WTC11 (cell line): ENCODE results near the gene MAN1B1. TPM values are rescaled to one million over a fixed set of nuclear protein-coding genes. Genes with fewer than 3 reads are reported as not detected.

Source experiments
- ATAC-seq: fragments of 200-7000 bp; cut with Tn5 transposase; 2 replicates; pipeline ENCODE4 v1.10.0; 2021; ENCODE audit warnings: mild to moderate bottlenecking, moderate library complexity
- CTCF ChIA-PET: fragments of 300-600 bp; sonication (Branson Sonifier 250); formaldehyde crosslinking; loops from one replicate; lab custom pipeline; 2021; ENCODE audit warnings: antibody characterized with exemption; lab: Charles Lee
- POLR2A ChIA-PET: fragments of 350-600 bp; sonication (Branson Sonifier 250); formaldehyde crosslinking; loops from one replicate; lab custom pipeline; 2021; ENCODE audit warnings: antibody characterized with exemption; lab: Charles Lee
- DNase-seq: peaks from one replicate; pipeline ENCODE4 v3.0.0; 2021; ENCODE audit warnings: low spot score
- H3K27ac Mint-ChIP-seq: 2 replicates; pipeline ENCODE4 v1.8.0; 2021; ENCODE audit warnings: mixed read lengths
- H3K27me3 Mint-ChIP-seq: 2 replicates; pipeline ENCODE4 v1.8.0; 2021; ENCODE audit warnings: low read depth, mild to moderate bottlenecking, moderate library complexity, mixed read lengths
- H3K36me3 Mint-ChIP-seq: 2 replicates; pipeline ENCODE4 v1.8.0; 2021; ENCODE audit warnings: mixed read lengths
- H3K4me1 Mint-ChIP-seq: 2 replicates; pipeline ENCODE4 v1.8.0; 2022; ENCODE audit warnings: mixed read lengths
- H3K4me3 Mint-ChIP-seq: 2 replicates; pipeline ENCODE4 v1.8.0; 2021; ENCODE audit warnings: mild to moderate bottlenecking, moderate library complexity, mixed read lengths
- H3K9me3 Mint-ChIP-seq: 2 replicates; pipeline ENCODE4 v1.8.0; 2021; ENCODE audit warnings: mixed read lengths
- CBFB ChIP-seq: sonication (generic); formaldehyde crosslinking; IDR thresholded peaks from 2 replicates; pipeline ENCODE4 v1.8.1; 2022; ENCODE audit warnings: mild to moderate bottlenecking, low read depth, missing genetic modification reagents
- EMX1 ChIP-seq: fragments of 250-450 bp; sonication (Bioruptor Pico); IDR thresholded peaks from 2 replicates; pipeline ENCODE4 v1.8.0; 2021; ENCODE audit warnings: mild to moderate bottlenecking
- FOXP1 ChIP-seq: sonication (generic); formaldehyde crosslinking; IDR thresholded peaks from 2 replicates; pipeline ENCODE4 v1.8.0; 2022; ENCODE audit warnings: missing genetic modification reagents, mild to moderate bottlenecking, moderate library complexity, borderline replicate concordance
- GABPB1 ChIP-seq: sonication (generic); formaldehyde crosslinking; IDR thresholded peaks from 2 replicates; pipeline ENCODE4 v1.8.1; 2023; ENCODE audit warnings: mild to moderate bottlenecking, missing genetic modification reagents
- GRHL2 ChIP-seq: fragments of 250-450 bp; sonication (Bioruptor Pico); IDR thresholded peaks from 2 replicates; pipeline ENCODE4 v1.8.0; 2022; ENCODE audit warnings: mild to moderate bottlenecking, moderate library complexity; ENCODE audit not compliant: insufficient replicate concordance, severe bottlenecking
- JAZF1 ChIP-seq: fragments of 250-450 bp; sonication (Bioruptor Pico); IDR thresholded peaks from 2 replicates; pipeline ENCODE4 v1.9.0; 2021; ENCODE audit warnings: moderate library complexity, mild to moderate bottlenecking, inconsistent platforms
- NR3C1 ChIP-seq: sonication (generic); formaldehyde crosslinking; conservative IDR thresholded peaks from 2 replicates; pipeline ENCODE4 v1.8.1; 2023; ENCODE audit warnings: low read depth, mild to moderate bottlenecking, missing genetic modification reagents
- PRRX2 ChIP-seq: fragments of 250-450 bp; sonication (Bioruptor Pico); IDR thresholded peaks from 2 replicates; pipeline ENCODE4 v1.8.0; 2021; ENCODE audit warnings: mild to moderate bottlenecking
- ZNF423 ChIP-seq: fragments of 250-450 bp; sonication (Bioruptor Pico); IDR thresholded peaks from 2 replicates; pipeline ENCODE4 v2.1.2; 2022; ENCODE audit warnings: mild to moderate bottlenecking, moderate library complexity
- ZNF671 ChIP-seq: fragments of 250-450 bp; sonication (Bioruptor Pico); IDR thresholded peaks from 2 replicates; pipeline ENCODE4 v1.8.0; 2021; ENCODE audit warnings: mild to moderate bottlenecking
- total RNA-seq: library from RNA; stranded (reverse); gene quantifications from 3 replicates; pipeline ENCODE4 v1.2.3, GENCODE V29; 2021
- TF ChIP-seq, protein P1 (sequence below): sonication (generic); formaldehyde crosslinking; IDR thresholded peaks from 2 replicates; pipeline ENCODE4 v1.8.1; 2023; ENCODE audit warnings: mild to moderate bottlenecking, missing genetic modification reagents
- TF ChIP-seq, protein P2 (sequence below): sonication (generic); formaldehyde crosslinking; IDR thresholded peaks from 2 replicates; pipeline ENCODE4 v1.8.1; 2023; ENCODE audit warnings: mild to moderate bottlenecking, missing genetic modification reagents
- TF ChIP-seq, protein P3 (sequence below): sonication (generic); formaldehyde crosslinking; IDR thresholded peaks from 2 replicates; pipeline ENCODE4 v1.8.0; 2022; ENCODE audit warnings: mild to moderate bottlenecking, missing genetic modification reagents
- TF ChIP-seq, protein P4 (sequence below): sonication (generic); formaldehyde crosslinking; IDR thresholded peaks from 2 replicates; pipeline ENCODE4 v1.8.0; 2023; ENCODE audit warnings: missing genetic modification reagents
- TF ChIP-seq, protein P5 (sequence below): fragments of 250-450 bp; sonication (Bioruptor Pico); IDR thresholded peaks from 2 replicates; pipeline ENCODE4 v2.1.2; 2022; ENCODE audit warnings: mild to moderate bottlenecking, moderate library complexity
- TF ChIP-seq, protein P6 (sequence below): sonication (generic); formaldehyde crosslinking; IDR thresholded peaks from 2 replicates; pipeline ENCODE4 v1.8.1; 2022; ENCODE audit warnings: low read depth, missing genetic modification reagents, borderline replicate concordance
- TF ChIP-seq, protein P7 (sequence below): sonication (generic); formaldehyde crosslinking; IDR thresholded peaks from 2 replicates; pipeline ENCODE4 v1.8.1; 2022; ENCODE audit warnings: mild to moderate bottlenecking, moderate library complexity, missing genetic modification reagents
- TF ChIP-seq, protein P8 (sequence below): fragments of 250-450 bp; sonication (Bioruptor Pico); IDR thresholded peaks from 2 replicates; pipeline ENCODE4 v1.9.0; 2021; ENCODE audit warnings: mild to moderate bottlenecking

Gene MAN1B1
- total RNA-seq, 1 experiment from 2014 or later = 57.1 TPM

DNA sequence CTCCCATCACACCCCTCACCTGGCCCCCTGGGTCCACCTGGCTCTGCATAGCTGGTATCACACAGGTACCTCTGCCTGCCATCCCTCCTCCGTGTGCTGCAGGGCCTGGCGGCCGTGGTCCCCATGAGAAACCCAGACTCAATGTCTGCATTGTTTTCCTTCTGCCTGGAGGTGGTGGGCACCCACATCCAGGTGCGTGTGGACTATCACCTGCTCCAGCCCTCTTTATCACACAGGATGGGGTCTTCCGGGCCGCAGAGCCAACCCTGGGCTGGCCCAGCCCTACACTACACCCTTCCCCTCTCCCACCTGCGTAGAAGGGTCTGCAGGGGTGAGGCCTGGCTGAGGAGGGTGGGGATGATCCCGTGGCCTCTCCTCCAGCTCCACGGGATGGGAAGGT, 47.9 kb upstream of the MAN1B1 start (continued):
- TF ChIP-seq, protein P1, sequence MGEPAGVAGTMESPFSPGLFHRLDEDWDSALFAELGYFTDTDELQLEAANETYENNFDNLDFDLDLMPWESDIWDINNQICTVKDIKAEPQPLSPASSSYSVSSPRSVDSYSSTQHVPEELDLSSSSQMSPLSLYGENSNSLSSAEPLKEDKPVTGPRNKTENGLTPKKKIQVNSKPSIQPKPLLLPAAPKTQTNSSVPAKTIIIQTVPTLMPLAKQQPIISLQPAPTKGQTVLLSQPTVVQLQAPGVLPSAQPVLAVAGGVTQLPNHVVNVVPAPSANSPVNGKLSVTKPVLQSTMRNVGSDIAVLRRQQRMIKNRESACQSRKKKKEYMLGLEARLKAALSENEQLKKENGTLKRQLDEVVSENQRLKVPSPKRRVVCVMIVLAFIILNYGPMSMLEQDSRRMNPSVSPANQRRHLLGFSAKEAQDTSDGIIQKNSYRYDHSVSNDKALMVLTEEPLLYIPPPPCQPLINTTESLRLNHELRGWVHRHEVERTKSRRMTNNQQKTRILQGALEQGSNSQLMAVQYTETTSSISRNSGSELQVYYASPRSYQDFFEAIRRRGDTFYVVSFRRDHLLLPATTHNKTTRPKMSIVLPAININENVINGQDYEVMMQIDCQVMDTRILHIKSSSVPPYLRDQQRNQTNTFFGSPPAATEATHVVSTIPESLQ = no peak
- TF ChIP-seq ZNF671 (CRISPR knock-in tag) = no peak
- TF ChIP-seq, protein P2, sequence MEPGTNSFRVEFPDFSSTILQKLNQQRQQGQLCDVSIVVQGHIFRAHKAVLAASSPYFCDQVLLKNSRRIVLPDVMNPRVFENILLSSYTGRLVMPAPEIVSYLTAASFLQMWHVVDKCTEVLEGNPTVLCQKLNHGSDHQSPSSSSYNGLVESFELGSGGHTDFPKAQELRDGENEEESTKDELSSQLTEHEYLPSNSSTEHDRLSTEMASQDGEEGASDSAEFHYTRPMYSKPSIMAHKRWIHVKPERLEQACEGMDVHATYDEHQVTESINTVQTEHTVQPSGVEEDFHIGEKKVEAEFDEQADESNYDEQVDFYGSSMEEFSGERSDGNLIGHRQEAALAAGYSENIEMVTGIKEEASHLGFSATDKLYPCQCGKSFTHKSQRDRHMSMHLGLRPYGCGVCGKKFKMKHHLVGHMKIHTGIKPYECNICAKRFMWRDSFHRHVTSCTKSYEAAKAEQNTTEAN (CRISPR knock-in tag) = no peak
- TF ChIP-seq, all 79 proteins: peak for 0

DNA sequence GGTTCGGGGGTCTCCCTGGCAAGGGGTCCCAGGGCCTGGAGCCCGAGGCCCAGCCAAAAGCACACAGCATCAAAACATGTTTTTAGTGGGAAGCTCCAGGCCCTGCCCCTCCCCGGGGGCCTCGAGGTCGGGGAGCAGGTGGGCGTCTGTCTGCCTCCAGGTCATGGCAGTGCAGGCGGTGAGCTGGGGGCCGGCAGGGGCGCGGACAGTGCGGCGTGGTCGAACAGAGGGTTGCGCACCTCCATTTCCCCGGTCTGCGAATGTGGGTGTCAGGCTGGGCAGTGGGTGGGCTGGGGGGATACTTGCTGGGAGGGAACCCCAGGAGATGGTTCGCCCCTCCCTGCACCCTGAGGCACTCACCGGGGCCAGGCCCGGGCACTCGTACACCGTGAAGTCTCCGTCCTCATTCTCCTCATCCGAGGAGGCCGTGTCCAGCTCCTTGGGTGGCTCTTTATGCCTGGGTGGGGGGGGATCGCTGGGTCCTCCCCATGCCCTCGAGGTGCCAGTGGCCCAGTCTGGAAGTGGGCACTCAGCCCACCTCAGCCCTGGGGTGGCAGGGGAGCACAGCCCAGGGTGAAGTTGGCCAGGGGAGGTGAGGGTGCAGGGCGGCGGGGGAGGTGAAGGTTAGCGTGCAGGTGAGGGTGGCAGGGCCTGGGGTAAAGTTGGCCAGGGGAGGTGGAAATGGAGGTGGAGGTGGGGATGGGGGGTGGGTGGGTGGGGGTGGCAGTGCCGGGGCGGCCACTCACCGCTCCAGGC, 47.0 kb upstream of the MAN1B1 start:
- Mint-ChIP-seq H3K4me3 (no peak overlapping the region), H3K27me3 (peaks cover 3% of the 10 kb centered on the region), H3K4me1 (peaks cover 2% of the 10 kb centered on the region), H3K9me3 (no peaks in the 10 kb centered on the region), H3K27ac (no peak overlapping the region), H3K36me3 (peaks cover 5% of the 10 kb centered on the region; the same call in 1 of the 2 replicates)
- TF ChIP-seq, protein P3, sequence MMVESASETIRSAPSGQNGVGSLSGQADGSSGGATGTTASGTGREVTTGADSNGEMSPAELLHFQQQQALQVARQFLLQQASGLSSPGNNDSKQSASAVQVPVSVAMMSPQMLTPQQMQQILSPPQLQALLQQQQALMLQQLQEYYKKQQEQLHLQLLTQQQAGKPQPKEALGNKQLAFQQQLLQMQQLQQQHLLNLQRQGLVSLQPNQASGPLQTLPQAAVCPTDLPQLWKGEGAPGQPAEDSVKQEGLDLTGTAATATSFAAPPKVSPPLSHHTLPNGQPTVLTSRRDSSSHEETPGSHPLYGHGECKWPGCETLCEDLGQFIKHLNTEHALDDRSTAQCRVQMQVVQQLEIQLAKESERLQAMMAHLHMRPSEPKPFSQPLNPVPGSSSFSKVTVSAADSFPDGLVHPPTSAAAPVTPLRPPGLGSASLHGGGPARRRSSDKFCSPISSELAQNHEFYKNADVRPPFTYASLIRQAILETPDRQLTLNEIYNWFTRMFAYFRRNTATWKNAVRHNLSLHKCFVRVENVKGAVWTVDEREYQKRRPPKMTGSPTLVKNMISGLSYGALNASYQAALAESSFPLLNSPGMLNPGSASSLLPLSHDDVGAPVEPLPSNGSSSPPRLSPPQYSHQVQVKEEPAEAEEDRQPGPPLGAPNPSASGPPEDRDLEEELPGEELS = no peak
- TF ChIP-seq PRRX2 (CRISPR knock-in tag) = no peak
- TF ChIP-seq, protein P4, sequence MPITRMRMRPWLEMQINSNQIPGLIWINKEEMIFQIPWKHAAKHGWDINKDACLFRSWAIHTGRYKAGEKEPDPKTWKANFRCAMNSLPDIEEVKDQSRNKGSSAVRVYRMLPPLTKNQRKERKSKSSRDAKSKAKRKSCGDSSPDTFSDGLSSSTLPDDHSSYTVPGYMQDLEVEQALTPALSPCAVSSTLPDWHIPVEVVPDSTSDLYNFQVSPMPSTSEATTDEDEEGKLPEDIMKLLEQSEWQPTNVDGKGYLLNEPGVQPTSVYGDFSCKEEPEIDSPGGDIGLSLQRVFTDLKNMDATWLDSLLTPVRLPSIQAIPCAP (CRISPR knock-in tag) = no peak
- TF ChIP-seq, protein P5, sequence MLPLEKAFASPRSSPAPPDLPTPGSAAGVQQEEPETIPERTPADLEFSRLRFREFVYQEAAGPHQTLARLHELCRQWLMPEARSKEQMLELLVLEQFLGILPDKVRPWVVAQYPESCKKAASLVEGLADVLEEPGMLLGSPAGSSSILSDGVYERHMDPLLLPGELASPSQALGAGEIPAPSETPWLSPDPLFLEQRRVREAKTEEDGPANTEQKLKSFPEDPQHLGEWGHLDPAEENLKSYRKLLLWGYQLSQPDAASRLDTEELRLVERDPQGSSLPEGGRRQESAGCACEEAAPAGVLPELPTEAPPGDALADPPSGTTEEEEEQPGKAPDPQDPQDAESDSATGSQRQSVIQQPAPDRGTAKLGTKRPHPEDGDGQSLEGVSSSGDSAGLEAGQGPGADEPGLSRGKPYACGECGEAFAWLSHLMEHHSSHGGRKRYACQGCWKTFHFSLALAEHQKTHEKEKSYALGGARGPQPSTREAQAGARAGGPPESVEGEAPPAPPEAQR (CRISPR knock-in tag) = no peak
- TF ChIP-seq EMX1 (CRISPR knock-in tag) = no peak
- no peak for TF ChIP-seq CBFB
- no peak for TF ChIP-seq FOXP1 (CRISPR knock-in tag)
- no peak for TF ChIP-seq ZNF423 (CRISPR knock-in tag)
- TF ChIP-seq GABPB1 = no peak
- no peak for TF ChIP-seq GRHL2 (CRISPR knock-in tag)
- no peak for TF ChIP-seq NR3C1
- DNase-seq (no peak), ATAC-seq (no peak)
- CTCF ChIA-PET = interaction anchor here (1.5 to 4.6 kb wide), 2 partner anchors 11 to 24 kb away, joined by 4 to 23 read pairs; no protein-coding TSS in a partner anchor
- POLR2A ChIA-PET = no interaction called here

DNA sequence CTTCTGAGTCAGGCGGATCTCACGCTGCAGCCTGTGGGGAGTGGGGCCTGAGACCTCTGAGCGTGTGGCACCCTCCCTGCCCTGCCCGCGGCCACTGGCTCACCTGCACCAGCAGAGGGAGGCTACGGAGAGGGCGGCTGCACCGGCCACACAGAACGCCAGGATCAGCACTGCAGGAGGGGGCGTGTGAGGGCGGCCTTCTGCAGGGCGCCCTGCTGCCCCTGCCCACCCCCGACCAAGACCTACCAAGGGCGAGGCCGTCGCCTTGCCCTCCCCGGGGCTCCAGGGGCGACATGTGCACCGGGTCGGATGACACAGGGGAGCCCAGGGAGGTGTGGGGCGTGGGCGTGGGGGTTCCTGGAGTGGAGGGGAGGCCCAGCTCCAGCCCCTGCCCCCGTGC, 46.2 kb upstream of the MAN1B1 start:
- no peak overlapping the region for H3K4me3 Mint-ChIP-seq
- ATAC-seq (no peak), DNase-seq (no peak)
- H3K27me3 Mint-ChIP-seq = peaks cover 9% of the 10 kb centered on the region
- ChIA-PET POLR2A (no interaction called here), CTCF (interaction anchor here (4.6 kb wide), 1 partner anchor 11 kb away, joined by 23 read pairs; no protein-coding TSS in a partner anchor)
- H3K36me3 Mint-ChIP-seq = peaks cover 5% of the 10 kb centered on the region; the same call in 1 of the 2 replicates
- no peaks in the 10 kb centered on the region for H3K9me3 Mint-ChIP-seq
- no peak overlapping the region for H3K27ac Mint-ChIP-seq
- peaks cover 6% of the 10 kb centered on the region for H3K4me1 Mint-ChIP-seq
- no peak for TF ChIP-seq PRRX2 (CRISPR knock-in tag)
- TF ChIP-seq, protein P6, sequence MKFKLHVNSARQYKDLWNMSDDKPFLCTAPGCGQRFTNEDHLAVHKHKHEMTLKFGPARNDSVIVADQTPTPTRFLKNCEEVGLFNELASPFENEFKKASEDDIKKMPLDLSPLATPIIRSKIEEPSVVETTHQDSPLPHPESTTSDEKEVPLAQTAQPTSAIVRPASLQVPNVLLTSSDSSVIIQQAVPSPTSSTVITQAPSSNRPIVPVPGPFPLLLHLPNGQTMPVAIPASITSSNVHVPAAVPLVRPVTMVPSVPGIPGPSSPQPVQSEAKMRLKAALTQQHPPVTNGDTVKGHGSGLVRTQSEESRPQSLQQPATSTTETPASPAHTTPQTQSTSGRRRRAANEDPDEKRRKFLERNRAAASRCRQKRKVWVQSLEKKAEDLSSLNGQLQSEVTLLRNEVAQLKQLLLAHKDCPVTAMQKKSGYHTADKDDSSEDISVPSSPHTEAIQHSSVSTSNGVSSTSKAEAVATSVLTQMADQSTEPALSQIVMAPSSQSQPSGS (CRISPR knock-in tag) = no peak
- TF ChIP-seq JAZF1 (CRISPR knock-in tag) = no peak
- TF ChIP-seq, protein P7, sequence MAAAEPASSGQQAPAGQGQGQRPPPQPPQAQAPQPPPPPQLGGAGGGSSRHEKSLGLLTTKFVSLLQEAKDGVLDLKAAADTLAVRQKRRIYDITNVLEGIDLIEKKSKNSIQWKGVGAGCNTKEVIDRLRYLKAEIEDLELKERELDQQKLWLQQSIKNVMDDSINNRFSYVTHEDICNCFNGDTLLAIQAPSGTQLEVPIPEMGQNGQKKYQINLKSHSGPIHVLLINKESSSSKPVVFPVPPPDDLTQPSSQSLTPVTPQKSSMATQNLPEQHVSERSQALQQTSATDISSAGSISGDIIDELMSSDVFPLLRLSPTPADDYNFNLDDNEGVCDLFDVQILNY (CRISPR knock-in tag) = no peak
- TF ChIP-seq, protein P5 (CRISPR knock-in tag) = no peak
- TF ChIP-seq, protein P8, sequence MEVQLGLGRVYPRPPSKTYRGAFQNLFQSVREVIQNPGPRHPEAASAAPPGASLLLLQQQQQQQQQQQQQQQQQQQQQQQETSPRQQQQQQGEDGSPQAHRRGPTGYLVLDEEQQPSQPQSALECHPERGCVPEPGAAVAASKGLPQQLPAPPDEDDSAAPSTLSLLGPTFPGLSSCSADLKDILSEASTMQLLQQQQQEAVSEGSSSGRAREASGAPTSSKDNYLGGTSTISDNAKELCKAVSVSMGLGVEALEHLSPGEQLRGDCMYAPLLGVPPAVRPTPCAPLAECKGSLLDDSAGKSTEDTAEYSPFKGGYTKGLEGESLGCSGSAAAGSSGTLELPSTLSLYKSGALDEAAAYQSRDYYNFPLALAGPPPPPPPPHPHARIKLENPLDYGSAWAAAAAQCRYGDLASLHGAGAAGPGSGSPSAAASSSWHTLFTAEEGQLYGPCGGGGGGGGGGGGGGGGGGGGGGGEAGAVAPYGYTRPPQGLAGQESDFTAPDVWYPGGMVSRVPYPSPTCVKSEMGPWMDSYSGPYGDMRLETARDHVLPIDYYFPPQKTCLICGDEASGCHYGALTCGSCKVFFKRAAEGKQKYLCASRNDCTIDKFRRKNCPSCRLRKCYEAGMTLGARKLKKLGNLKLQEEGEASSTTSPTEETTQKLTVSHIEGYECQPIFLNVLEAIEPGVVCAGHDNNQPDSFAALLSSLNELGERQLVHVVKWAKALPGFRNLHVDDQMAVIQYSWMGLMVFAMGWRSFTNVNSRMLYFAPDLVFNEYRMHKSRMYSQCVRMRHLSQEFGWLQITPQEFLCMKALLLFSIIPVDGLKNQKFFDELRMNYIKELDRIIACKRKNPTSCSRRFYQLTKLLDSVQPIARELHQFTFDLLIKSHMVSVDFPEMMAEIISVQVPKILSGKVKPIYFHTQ (CRISPR knock-in tag) = no peak
